Heart right ventricle (tissue), 16 donors: ENCODE data around the gene CEP164. TPM values are rescaled to one million over a fixed set of nuclear protein-coding genes. Genes with fewer than 3 reads are reported as not detected.

ENCODE experiments used
- ATAC-seq, 8 donors: fragments of 200-7000 bp; cut with Tn5 transposase; one replicate each; pipeline ENCODE4 v1.9.1; 2020; ENCODE audit warnings: mild to moderate bottlenecking in 8 of 8, moderate library complexity in 8 of 8, moderate number of reproducible peaks in 1 of 8
- DNase-seq, 2 donors: peaks; one replicate each; pipeline ENCODE4 v3.0.0-alpha.2; 2020
- H3K27ac ChIP-seq, 10 donors: fragments of 200-600 bp; sonication (generic) in 2 of 10; one replicate each; pipeline versions ENCODE4 v1.5.0 to v1.8.0; 2020 to 2022; ENCODE audit warnings: mild to moderate bottlenecking in 3 of 10
- H3K27me3 ChIP-seq, 7 donors: fragments of 200-600 bp; one replicate each; pipeline ENCODE4 v1.8.0; 2021 to 2022; ENCODE audit warnings: mild to moderate bottlenecking in 2 of 7
- H3K36me3 ChIP-seq, 9 donors: fragments of 200-600 bp; sonication (generic) in 1 of 9; one replicate each; pipeline versions ENCODE4 v1.5.0 to v1.8.0; 2020 to 2022; ENCODE audit warnings: mild to moderate bottlenecking in 2 of 9
- H3K4me1 ChIP-seq, 9 donors: fragments of 200-600 bp; sonication (generic) in 1 of 9; one replicate each; pipeline versions ENCODE4 v1.5.0 to v1.8.0; 2020 to 2022; ENCODE audit warnings: mild to moderate bottlenecking in 4 of 9
- H3K4me3 ChIP-seq, 10 donors: fragments of 200-600 bp; sonication (generic) in 2 of 10; one replicate each; pipeline versions ENCODE4 v1.5.0 to v1.8.0; 2020 to 2022; ENCODE audit warnings: mild to moderate bottlenecking in 7 of 10, moderate library complexity in 2 of 10
- H3K9me3 ChIP-seq, 11 donors: fragments of 200-600 bp in 10 of 11; sonication (generic) in 2 of 11; one replicate each; pipeline versions ENCODE4 v1.5.0 to v1.8.0; 2013 to 2022; ENCODE audit warnings: mild to moderate bottlenecking in 2 of 11, control low read depth in 1 of 11, moderate library complexity in 1 of 11
- WGBS, 2 donors: extraction: QIAGEN DNeasy Blood & Tissue Kit; methylation state at CpG; one replicate each; pipeline ENCODE4 v1.1.7; 2013; ENCODE audit warnings: inconsistent platforms in 1 of 2; 5-methylcytosine and 5-hydroxymethylcytosine counted together
- intact Hi-C, 10 donors: fragments of 100-400 bp; cut with DNase I; formaldehyde crosslinking; loops; one replicate each; pipeline versions ENCODE4 v1.11.1 to v1.14.2; 2022
- polyA plus RNA-seq, 2 donors: library from polyadenylated mRNA; stranded (reverse); fragments of 200-250 nt; gene quantifications; one replicate each; pipeline ENCODE4 v1.2.3, GENCODE V29; 2013
- total RNA-seq, 10 donors: library from RNA; stranded (reverse); fragmentation: NEBNext Ultra II Directional in 3 of 10; extraction: Animal tissue kit (Norgen Biotek cat#: 25700) in 3 of 10; gene quantifications; one replicate each; pipeline versions ENCODE4 v1.2.1 to v1.2.4, GENCODE V29; 2021 to 2023
- TF ChIP-seq, protein P1 (sequence below), 9 donors: fragments of 200-600 bp; sonication (generic) in 2 of 9; IDR thresholded peaks; one replicate each; pipeline versions ENCODE4 v1.5.0 to v1.8.0; 2021 to 2022; ENCODE audit warnings: antibody characterized with exemption in 9 of 9, mild to moderate bottlenecking in 5 of 9, moderate library complexity in 1 of 9
- donor health status: Arrhythmogenic right ventricular cardiomyopathy.
- donor health status: ischemic (EF 13 %, LVEDD 7.1; RV severe dilation, severe dysfunction).
- donor health status: healthy with polysubstance abuse.
- donor health status: DM: no; HTN: yes; CAD: no.
- donor health status: DM: no; HTN: no; CAD: no.
- donor health status: ischemic (EF 25% LVEDD 6.9; RV normal size, moderate dysfunction).
- donor health status: ischemic (EF 25% LVEDD 5.7; RV mildly dilated, moderate dysfunction).
- donor health status: healthy.
- donor health status: DM: yes; HTN: yes; CAD: no.
- donor health status: Ischemic cardiomyopathy.
- donor health status: ischemic (EF 35%, LVEDD 5.7; RV mildly dilated, moderate dysfunction).
- donor health status: nonischemic (EF 11% LVEDD 7.7; RV severe dilation, severe dysfunction).
- donor health status: DM: yes; HTN: yes; CAD: no.
- donor health status: PGD.
- donor health status: ischemic (EF 29% LVEDD 5.4; RV normal size, mild dysfunction).
- donor health status: nonischemic (EF 23%, LVEDD 6.1; RV moderate dilation, normal function).

CEP164 gene
- total and polyA plus RNA-seq, 12 donors: 3.5 to 17.9 (median 6.6) TPM

DNA sequence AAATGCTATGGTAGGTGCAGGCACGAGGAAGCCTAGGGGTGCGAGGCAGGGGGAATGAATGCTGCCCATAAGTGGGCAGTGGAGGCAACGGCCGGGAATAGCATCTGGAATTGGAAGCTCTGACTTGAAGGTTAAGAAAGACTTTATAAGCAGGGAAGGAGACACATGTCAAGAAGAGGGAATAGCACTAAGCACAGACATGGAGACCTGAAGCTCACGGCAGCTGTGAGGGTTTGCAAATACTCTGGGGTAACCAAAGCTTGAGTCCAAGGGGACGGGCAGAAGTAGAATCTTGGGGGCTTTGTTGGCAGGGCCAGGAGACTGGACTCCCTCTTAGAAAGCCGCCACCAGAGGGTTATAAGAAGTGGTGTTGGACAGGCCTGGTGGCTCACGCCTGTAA lies 112.6 kb downstream of the CEP164 start:
- peaks cover 0 to 22% (median 10%) of the 10 kb centered on the region in 7 donors for H3K27me3 ChIP-seq
- H3K4me1 ChIP-seq: peaks cover 0 to 11% (median 0%) of the 10 kb centered on the region in 9 donors
- peaks cover 0 to 29% (median 0%) of the 10 kb centered on the region in 9 donors for H3K36me3 ChIP-seq
- DNase-seq (no peak), ATAC-seq (no peak)
- no peak overlapping the region for H3K4me3 ChIP-seq
- H3K9me3 ChIP-seq: no peaks in the 10 kb centered on the region
- TF ChIP-seq, protein P1, sequence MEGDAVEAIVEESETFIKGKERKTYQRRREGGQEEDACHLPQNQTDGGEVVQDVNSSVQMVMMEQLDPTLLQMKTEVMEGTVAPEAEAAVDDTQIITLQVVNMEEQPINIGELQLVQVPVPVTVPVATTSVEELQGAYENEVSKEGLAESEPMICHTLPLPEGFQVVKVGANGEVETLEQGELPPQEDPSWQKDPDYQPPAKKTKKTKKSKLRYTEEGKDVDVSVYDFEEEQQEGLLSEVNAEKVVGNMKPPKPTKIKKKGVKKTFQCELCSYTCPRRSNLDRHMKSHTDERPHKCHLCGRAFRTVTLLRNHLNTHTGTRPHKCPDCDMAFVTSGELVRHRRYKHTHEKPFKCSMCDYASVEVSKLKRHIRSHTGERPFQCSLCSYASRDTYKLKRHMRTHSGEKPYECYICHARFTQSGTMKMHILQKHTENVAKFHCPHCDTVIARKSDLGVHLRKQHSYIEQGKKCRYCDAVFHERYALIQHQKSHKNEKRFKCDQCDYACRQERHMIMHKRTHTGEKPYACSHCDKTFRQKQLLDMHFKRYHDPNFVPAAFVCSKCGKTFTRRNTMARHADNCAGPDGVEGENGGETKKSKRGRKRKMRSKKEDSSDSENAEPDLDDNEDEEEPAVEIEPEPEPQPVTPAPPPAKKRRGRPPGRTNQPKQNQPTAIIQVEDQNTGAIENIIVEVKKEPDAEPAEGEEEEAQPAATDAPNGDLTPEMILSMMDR (IDR thresholded peaks at IDR 0.05): no peak
- WGBS, 2 donors: 92 to 97% methylated on average over 8 of the region's 8 CpGs
- intact Hi-C loops: loop anchor here in 6 of 10 donors (5.0 kb wide), 2 partner anchors 367 to 377 kb away; no protein-coding TSS in a partner anchor
- H3K27ac ChIP-seq: no peak overlapping the region

DNA sequence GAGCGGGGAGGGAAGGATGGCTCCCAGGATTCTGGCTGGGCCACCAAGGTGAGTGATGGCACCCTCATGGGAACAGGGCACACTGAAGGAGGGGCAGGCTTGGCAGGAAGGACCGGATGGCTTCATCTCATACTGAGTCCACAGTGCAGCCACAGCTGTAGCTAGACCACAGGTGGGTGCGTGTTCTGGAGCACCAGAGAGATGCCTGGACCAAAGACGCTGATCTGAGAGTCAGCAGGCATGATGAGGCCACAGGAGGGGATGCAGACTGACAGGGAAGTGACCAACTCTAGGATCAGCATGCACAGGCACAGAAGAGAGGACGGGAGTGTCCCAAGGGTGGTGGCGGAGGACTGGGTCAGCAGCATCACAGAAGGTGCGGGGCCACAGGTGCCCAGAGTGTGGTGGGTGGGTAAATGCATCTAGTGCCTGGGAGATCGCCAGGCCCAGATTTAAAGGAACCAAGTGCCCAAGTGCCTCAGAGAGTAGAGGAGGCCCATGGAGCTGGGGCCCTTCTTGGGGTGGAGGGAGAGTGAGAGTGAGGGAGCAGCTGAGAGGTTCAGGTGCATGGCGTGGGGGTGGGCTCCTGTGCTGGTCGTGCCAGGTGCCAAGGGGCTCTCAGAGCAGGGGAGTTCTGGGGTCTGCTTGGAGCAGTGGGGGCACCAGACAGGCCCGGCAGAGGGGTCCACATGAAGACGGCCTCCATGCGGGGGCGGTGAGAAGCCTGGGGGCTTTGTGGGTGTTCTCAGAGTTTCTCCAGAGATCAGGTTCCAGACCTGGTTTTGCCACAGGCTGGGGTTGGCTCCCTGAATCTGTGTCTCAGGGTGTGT lies 113.7 kb downstream of the CEP164 start:
- 90 to 93% methylated on average over 14 of the region's 14 CpGs for WGBS, 2 donors
- Histone ChIP-seq H3K27me3 (peaks cover 0 to 20% (median 10%) of the 10 kb centered on the region in 7 donors), H3K4me1 (peaks cover 0 to 11% (median 0%) of the 10 kb centered on the region in 9 donors), H3K9me3 (no peaks in the 10 kb centered on the region), H3K4me3 (no peak overlapping the region), H3K36me3 (peaks cover 0 to 18% (median 0%) of the 10 kb centered on the region in 9 donors), H3K27ac (no peak overlapping the region)
- TF ChIP-seq, protein P1 (IDR thresholded peaks at IDR 0.05): no peak
- intact Hi-C loops: loop anchor here in 6 of 10 donors (5.0 kb wide), 2 partner anchors 366 to 376 kb away; no protein-coding TSS in a partner anchor
- DNase-seq (no peak), ATAC-seq (no peak)

DNA sequence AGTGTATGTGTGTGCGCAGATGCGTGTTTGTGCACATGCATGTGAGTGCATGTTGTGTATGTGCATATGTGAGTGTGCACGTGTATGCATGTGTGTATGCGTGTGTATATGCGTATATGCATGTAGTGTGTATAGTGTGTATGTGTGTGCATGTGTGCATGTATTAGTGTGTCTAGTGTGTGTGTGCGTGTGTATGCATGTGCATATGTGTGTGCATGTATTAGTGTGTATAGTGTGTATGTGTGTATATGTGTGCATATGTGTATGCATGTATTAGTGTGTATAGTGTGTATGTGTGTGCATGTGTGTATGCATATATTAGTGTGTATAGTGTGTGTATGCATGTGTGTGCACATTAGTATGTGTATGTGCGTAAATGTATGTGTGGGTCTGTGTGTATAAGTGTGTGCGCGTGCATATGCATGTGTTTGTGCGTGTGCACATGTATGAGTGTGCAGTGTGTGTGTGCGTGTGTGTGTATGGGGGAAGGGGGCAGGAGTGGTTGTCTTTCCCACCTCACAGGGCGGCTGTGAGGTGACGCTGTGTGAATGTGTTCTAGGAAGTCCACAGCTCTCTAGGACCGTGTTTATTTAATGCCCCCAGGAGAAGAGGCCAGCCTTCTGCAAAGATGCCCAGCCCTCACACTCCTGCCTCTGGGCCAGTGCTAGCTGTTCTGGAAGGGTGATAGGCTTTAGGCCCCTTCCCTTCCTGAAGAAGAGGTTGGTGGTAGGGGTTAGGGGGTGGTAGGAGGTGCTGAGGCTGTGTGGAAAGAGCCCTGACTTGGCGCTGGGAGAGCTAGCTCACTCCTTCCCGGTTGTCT lies 114.6 kb downstream of the CEP164 start:
- H3K4me3 ChIP-seq: no peak overlapping the region
- H3K27me3 ChIP-seq: peaks cover 0 to 20% (median 10%) of the 10 kb centered on the region in 7 donors
- no peaks in the 10 kb centered on the region for H3K9me3 ChIP-seq
- peaks cover 0 to 9% (median 0%) of the 10 kb centered on the region in 9 donors for H3K36me3 ChIP-seq
- TF ChIP-seq, protein P1 (IDR thresholded peaks at IDR 0.05): no peak
- WGBS, 2 donors: 91 to 95% methylated on average over 16 of the region's 16 CpGs
- H3K4me1 ChIP-seq: peaks cover 0 to 11% (median 0%) of the 10 kb centered on the region in 9 donors
- no peak overlapping the region for H3K27ac ChIP-seq
- intact Hi-C loops: loop anchor here in 7 of 10 donors (2.0 to 5.0 kb wide), 3 partner anchors 365 to 375 kb away; no protein-coding TSS in a partner anchor
- DNase-seq (no peak), ATAC-seq (no peak)

DNA sequence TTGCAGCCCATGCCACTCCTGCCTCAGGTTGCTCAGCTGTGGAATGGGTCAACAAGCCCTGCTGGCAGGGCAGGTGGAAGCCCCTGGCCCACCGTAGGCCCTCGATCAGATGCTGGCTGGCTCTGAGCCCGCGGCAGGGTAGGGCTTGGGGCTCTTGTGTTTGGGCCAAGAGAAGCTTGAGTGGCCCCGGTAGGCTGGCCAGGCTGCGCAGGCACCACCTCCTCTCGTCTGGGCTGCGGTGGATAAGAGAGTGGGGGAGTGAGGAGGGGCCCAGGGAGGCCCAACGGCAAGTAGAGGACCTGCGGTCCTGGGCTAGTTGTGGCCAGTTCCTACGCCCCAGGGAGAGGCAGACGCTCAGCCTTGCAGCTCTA lies 115.2 kb downstream of the CEP164 start:
- Histone ChIP-seq H3K27ac (no peak overlapping the region), H3K9me3 (no peaks in the 10 kb centered on the region), H3K4me3 (no peak overlapping the region), H3K27me3 (peaks cover 0 to 20% (median 10%) of the 10 kb centered on the region in 7 donors), H3K4me1 (peaks cover 0 to 11% (median 0%) of the 10 kb centered on the region in 9 donors), H3K36me3 (peaks cover 0 to 9% (median 0%) of the 10 kb centered on the region in 9 donors)
- TF ChIP-seq, protein P1 (IDR thresholded peaks at IDR 0.05): no peak
- no peak for DNase-seq
- ATAC-seq: peak in 1 of 8 donors; percentile 15
- WGBS, 2 donors: 79 to 84% methylated on average over 12 of the region's 12 CpGs
- intact Hi-C loops: loop anchor here in 9 of 10 donors (1.0 to 5.0 kb wide), 4 partner anchors 364 to 374 kb away; no protein-coding TSS in a partner anchor
